Neuronal stem cell (in vitro differentiated cells): ENCODE measurements around the gene CA5A. TPM values are rescaled to one million over a fixed set of nuclear protein-coding genes. Genes with fewer than 3 reads are reported as not detected.

Experiments used
- small RNA-seq: library from polyadenylated mRNA; stranded (forward); fragments of <200 nt; extraction: miRNeasy Mini kit (QIAGEN cat#:217004); gene quantifications from one replicate; pipeline ENCODE3, GENCODE V24; 2013; ENCODE audit not compliant: insufficient read depth

Gene CA5A

Small RNA genes lying within 50 kb of the gene (small RNA-seq; reads per million reads assigned to genes)
- gene AC127455.1 = not detected
